HG02870 (cell line): ENCODE results near the gene EEF2KMT.
"Not testable (repeated sequence)": the region's sequence is repeated elsewhere in the genome, so short reads cannot be mapped to it uniquely, and the experiment has no call there.

Source experiments
- ATAC-seq: cut with Tn5 transposase; IDR thresholded peaks from one replicate; pipeline ENCODE4 v1.9.1; 2021; ENCODE audit warnings: mild to moderate bottlenecking, moderate library complexity; ENCODE audit not compliant: unreplicated experiment

The EEF2KMT gene

DNA sequence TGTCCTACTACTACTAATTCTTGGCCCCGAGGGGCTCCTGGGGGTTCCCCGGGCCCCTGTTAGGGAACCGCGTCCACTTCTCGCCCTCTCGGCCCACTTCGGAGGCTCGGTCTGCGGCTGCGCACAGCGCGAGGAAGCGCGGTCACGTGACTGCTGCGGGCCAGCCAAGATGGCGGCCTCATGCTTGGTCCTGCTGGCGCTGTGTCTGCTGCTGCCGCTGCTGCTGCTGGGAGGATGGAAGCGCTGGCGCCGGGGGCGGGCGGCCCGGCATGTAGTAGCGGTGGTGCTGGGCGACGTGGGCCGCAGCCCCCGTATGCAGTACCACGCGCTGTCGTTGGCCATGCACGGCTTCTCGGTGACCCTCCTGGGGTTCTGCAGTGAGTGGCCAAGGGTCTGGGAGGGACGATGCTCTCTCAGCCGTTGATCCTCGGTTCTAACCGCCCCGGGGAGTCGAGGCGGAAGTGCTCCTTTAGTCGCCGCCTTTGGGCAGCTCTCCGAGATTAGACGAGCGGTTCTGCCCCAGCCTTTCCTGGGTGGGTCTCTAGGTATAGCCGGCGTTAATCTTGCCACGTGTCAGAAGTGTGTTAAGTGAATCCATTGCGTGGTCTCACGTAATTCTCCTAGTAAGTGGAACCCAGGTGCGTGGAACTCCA lies 25.8 kb downstream of the EEF2KMT start, which contains the start of gene ALG1:
TSS of gene ALG1 (plus strand) at position 163 of the 653 bp plus-strand sequence. CDS start at position 170, 7 bp downstream.
- ATAC-seq = peak; percentile 74

DNA sequence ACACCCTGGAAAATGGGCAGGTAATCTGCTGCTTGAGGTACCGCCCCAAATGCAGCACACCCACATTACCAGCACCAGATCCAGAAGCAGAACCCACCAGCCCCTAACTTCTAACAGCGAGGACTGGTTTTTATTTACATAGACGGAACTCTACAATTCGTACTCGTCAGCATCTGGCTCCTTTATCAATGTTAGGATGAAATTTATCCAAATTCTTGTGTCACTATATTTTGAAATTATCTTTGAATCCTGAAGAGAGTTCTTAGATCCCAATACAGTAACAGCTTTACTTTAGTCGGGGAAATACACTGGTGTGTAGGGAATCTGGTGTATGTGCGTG lies 26.3 kb downstream of the EEF2KMT start:
- no peak for ATAC-seq

DNA sequence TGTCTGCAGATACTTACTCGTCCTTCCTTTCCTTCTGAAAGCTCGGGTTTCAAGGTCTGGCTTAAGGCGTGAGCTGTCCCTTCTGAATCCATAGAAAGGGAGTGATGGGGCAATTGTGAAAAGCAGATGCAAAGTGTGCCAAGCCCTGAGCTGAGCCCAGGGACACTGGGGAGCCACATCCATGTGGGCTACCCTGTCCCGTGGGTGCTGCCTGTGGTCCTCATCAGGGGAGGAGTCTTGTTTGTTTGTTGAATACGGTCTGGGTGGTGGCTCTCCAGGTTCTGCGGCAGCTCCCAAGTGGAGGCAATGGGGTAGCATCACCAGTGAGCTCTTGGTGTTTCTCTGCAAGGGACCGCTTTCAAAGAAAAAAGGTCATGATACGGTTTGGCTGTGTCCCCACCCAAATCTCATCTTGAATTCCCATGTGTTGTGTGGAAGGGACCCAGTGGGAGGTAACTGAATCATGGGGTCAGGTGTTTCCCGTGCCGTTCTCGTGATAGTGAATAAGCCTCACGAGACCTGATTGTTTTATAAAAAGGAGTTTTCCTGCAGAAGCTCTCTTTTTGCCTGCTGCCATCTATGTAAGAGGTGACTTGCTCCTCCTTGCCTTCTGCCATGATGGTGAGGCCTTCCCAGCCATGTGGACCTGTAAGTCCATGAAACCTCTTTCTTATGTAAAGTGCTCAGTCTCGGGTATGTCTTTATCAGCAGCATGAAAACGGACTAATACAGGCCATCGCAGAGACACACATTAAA lies 27.0 kb downstream of the EEF2KMT start:
- ATAC-seq = no peak

DNA sequence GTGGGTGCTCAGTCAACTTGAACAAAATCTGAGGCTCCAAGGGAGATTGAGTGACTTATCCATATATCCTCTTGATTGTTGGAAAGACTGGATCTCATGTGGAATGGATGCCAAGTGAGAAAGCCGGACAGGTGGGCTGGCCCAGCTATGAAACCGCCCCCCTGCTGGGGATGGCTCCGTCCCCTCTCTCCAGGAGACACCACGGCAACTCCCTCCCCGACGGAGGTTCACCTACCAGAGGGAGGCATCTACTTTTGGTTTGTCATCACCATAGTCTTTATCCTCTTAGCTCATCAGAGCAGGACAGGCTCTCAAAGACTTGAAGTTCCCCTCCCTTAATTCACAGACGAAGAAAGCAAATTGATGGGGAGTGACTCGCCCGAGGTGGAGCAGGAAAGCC lies 27.7 kb downstream of the EEF2KMT start:
- no peak for ATAC-seq

DNA sequence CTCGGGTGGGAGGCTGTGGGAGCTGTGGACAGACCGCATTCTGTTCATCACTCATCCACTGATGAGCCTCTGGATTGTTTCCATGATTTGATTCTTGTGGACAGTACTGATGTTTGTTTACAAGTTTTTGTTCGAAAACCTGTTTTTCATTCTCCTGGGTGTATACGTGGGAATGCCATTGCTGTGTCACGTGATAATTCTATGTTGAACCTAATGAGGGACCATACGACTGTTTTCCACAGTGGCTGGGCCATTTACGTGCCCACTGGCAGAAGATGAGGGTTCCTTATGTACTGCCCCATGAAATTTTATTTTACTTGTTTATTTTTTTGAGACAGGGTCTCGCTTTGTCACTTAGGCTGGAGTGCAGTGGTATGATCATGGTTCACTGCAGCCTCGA lies 28.5 kb downstream of the EEF2KMT start:
- ATAC-seq = no peak

DNA sequence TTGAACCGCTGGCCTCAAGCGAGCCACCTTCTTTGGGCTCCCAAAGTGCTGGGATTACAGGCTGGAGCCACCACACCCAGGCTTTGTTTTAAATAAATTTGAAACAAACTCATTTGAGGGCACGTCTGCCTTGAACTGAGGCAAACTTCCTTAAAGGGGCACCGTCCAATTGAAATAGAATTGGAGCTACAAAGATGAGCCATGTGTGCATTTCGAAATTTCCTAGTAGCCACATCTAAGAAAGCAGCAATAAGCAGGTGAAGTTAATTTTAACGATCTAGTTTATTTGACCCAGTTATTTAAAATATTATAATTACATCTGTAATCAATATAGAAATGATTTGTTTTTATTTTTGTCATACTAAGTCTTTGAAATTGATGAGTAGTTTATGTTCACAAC lies 31.1 kb downstream of the EEF2KMT start:
- no peak for ATAC-seq

DNA sequence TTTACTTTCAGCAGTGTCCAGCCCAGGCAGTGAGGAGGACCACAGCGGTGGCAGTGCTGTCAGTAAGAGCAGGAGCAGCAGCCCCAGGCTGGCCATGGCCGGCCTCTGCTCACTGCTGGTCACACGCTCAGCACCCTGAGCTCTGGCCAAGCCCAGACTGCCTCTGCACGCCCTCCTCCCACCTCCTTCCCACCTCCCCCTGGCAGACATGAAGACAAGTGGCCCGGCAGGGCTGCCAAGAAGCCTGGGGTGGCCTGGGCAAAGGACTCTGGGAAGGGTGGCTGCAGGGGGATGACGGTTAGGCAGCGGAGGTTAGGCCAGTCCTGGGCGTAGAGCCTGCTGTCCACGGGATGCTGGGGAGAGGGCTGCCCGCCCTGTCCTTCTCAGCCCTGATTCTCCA lies 31.8 kb downstream of the EEF2KMT start, which contains the start of gene C16orf89:
TSS of gene C16orf89 (minus strand) at position 144 of the 400 bp plus-strand sequence. CDS start at position 96, 48 bp downstream.
- ATAC-seq = no peak

DNA sequence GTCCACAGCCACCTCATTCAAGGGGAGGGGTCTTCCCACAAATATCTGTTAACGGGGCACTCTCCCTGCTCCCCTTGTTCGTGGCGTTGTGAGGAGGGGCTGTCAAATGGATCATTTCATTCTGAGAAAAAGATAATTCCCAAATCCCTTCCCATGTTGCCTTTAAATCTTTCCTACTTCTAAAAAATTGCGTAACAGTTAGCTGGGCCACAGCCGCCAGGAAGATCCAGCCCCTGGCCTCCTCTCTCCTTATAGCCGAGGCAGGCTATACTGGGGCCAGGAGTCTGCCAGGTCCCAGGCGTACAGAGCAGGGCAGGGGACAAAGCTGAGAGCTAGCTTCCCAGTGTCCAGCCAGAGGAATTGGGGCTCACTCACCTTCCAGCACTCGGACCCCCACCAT lies 32.3 kb downstream of the EEF2KMT start:
- no peak for ATAC-seq

DNA sequence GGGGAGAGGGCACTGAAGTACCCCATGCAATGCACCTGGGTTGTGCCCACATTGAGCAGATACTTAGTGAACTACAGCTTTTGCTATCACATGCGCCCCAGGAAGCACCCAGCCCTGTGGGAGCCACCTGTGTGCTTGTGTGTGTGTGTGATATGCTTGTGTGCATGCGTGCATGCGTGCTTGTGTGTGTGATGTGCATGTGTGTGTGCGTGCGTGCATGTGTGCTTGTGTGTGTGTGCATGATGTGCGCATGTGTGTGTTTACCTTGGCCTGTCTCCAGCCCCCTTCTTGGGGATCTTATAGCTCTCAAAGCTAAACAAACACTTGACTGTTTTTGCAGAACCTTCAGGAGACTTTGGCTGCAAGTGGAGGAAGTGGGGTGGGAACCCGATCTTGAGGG lies 32.7 kb downstream of the EEF2KMT start:
- no peak for ATAC-seq

DNA sequence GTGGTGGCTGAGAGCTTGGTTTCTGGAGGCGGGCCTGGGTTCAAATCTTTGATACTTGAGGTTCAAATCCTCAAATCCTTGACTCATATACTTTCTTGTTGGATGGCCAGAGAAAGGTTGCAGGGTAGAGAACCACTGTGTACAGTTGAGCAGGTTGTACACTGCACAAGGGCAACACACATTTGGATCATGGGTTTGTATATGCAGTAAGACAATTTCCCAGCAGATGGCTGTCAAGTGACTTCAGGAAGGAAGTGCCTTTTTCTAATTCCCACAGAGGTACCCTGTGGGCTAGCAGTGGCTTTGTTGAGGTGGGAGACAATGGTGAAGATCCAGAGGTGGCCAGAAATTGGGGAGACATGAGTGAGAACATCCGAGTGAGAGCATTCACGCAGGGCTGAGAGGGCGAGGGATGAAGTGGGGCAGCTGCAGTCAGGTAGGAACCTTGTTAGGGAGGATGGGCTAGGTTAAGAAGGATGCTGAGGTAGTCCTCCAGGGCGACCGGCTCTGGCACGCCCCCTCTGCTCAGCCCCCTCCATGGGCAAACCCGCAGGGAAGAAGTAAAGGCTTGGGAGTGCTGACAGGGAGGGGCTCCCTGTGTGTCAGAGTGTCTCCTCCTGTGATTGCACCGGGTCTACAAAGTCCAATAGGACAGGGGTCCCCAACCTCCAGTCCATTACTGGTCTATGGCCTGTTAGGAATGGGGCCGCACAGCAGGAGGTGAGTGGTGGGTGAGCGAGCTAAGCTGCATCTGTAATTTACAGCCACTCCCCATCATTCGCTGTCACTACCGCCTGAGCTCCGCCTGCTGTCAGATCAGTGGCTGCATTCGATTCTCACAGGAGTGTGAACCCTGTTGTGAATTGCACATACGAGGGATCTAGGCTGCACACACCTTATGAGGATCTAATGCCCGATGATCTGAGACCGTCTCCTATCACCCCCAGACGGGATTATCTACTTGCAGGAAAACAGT lies 34.5 kb downstream of the EEF2KMT start:
- ATAC-seq = no peak

DNA sequence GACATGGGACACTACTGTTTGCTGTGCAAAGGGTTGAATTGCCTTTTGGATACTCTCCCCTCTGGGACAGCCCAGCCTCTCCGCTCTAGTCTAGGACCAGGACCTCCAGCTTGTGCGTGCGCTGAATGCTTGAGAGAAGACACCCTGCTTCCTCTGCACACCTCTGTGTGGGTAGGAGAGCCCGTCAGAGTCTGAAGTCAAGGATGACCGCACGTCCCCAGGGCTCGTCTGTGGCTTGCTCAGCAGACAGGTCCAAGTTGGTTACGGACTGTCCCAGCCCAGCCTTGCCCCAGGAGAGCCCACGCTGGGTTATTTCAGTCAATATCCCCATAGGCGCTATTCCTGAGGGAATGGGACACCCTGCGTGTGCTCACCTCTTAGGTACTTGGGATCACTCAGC lies 35.5 kb downstream of the EEF2KMT start:
- ATAC-seq = no peak

DNA sequence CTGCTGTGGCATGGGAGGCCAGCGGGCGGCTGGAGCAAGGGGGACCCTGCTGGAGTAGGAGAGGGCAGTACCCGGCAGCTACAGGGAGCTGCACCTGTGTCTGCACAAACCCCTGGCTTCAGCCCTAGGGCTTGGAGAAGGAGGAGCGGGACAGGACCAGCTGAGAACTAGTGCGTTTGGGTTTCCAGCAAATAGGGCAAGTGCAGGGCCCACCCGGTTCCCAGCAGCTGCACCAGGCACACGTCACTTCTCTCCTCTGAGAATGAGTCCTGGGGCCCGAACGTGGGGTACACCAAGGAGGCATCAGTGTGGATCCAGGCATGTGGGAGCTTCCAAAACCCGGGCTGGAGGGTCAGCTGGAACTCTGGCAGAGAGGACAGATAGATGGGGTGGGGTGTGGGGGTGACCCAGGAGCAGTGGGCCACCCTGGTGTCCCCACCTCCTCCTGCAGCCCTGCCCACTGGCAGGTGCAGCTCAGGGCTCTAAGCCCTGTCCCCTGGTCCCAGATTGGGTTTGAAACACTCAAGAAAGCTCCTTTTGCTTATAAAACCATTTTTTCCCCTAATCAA lies 37.4 kb downstream of the EEF2KMT start:
- no peak for ATAC-seq

DNA sequence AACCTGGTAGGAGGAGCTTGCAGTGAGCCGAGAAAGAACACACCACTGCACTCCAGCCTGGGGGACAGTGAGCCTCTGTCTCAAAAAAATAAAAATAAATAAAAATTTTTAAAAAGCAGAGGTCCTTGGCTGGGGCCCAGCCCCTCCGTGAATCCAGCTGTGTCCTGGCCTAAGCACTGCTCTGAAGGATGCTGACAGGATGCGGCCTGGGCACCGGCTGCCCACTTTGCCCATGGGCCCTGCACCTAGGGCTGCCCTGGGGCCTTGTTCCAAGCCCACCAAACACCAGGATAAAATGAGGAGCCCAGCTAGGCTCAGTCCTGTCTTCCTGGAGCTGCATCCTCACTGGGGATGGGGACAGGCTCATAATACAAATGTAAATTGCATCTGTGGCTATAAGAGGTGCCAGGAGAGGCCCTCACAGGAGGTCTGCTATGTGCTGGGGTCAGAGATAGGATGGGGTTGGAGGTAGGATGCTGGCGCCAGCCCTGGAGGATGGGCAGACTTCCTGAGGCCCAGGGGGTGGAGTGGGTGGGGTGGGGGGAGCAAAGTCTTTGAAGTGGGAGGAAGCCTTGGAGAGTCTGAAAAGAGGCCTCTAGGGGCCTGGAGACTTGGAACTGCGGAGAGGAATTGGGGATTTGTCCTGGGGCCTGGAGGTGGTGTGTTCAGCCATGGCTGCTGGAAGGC lies 38.1 kb downstream of the EEF2KMT start:
- ATAC-seq = no peak

DNA sequence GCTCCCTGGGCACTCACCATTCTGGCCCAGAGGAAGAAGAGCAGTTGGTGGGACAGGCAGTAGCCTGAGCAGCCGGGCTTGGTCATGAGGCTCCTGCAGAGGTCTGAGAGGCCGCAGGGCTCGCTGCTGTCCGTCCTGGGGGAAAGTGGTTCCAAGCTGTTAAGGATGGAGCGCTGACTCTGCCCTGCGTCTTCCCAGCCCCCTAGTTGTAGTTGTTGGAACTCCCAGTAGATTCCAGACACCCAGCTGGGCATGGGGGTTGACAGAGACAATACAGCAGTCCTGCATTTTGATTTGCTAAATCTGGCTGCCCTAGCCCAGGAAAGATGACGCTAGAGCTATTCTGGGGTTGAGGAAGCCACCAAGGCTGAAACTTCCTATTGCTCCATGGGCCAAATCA lies 39.1 kb downstream of the EEF2KMT start:
- no peak for ATAC-seq

DNA sequence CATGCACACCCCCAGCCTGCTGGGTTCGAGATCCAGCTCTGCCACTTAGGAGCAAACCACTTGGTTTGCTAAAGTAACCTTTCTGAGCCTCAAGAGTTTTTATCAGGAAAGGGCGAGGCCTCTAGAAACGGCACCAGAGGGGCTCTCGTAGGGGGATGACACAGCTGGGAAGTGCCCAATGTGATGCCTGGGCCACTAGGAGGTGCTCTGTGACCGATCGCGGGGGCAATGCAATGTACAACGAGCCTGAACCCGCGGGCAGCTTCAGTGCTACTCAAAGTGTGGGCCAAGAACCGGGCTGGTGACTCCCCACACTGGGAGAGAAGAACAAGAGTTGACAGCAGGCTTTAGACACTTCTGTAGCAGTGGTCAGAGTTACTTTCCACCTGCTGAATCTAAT lies 41.2 kb downstream of the EEF2KMT start:
- no peak for ATAC-seq

DNA sequence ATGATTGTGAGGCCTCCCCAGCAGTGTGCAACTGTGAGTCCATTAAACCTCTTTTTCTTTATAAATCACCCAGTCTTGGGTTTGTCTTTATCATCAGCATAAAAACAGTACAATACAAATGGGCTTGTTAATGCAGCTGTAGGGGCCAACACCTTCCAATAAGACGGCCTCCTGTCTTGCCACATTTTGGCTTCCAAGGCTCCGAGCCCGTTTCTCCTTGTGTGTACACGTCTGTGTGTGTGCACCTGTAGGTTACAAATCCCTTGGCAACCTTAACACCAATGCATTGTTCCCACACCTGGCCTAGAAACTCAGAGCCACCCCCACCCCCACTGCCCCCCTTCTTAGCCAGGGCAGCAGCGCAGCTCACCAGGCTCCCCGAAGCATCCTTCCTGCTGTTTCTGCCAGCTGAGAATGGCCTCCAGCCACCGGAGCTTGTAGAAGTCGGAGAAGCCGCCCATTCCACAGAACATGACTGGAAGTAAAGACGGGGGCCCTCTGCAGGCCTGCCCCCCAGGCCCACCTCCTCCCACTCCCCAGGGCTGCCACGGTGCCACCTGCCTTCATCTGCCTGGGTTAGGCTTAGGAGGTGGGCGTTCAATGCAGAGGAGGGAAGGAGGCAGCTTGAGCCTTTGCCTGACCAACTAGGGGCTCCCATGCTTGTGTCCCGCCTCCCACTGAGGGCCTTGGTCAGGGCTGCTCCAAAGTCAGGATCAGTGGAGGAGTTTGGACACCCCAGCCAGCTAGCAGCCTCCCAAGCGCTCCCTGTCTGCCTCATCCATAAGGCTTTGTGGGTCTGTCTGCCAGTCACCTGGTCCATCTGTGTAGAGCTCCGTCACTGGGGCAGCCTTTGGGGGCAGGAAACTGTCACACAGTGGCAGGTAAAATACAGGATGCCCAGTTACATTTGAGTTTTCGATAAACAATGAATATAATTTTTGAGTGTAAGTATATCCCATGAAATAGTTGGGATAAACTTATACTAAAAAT lies 42.4 kb downstream of the EEF2KMT start:
- ATAC-seq = no peak

DNA sequence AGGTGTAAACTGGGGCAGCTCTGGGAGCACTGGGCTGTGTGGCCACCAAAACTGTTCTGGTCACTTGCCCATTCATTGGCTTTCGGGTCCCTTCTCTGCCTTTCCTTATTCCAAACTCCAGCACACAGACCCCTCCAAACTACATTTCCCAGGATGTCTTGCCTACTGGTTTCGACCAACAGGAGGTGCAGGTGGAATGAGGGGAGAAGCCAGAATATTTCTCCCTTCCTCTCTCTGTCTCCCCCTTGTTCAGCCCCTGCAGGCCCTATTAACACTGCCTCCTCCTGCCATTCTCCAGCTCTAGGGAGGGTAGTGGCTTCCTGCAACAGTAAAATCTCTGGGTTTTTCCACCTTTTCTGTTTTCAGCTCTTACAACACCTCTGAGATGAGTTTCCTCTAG lies 50.7 kb downstream of the EEF2KMT start:
- no peak for ATAC-seq

DNA sequence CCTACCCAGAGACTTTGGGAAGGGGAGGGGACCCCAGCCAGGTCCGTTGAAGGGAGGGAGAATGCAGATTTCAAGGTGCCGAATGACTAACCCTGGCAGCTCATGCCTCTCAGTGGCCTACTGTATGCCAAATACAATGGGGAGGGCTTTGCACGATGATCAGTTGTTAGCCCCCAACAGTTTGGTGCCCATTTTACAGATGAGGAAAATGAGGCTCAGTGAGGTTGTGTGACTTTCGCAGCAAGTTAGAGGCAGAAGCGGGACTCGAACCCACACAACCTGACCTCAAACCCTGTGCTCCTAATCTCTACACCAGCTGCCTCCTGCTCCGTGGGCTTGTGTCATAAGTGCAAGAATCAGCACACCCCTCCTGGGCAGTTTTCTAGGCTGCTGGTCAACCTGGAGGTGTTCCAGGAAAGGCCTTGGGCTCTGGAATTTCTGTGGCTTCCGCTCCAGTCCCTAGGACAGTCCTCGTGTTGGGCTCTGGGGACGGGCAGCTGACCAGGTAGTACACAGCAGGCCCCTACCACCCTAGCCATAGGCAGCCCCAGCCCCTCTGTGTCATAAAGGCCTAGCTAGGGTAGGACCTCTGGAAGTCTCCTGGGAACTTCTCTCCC lies 52.0 kb downstream of the EEF2KMT start:
- ATAC-seq = no peak

DNA sequence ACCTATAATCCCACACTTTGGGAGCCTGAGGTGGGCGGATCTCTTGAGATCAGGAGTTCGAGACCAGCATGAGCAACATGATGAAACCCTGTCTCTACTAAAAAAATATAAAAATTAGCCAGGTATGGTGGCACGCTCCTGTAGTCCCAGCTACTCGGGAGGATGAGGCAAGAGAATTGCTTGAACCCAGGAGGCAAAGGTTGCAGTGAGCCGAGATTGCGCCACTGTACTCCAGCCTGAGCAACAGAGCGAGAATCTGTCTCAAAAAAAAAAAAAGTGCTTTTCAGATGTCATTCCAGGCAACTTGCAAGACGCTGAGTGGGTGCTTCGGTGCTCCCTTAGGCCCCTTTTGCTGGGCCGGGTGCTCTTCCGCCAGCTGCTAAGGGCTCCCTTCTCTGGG lies 53.0 kb downstream of the EEF2KMT start:
- not testable (repeated sequence) for ATAC-seq
